HEK293 (cell line): ENCODE measurements around the gene CLIC2.

Experiments used
- CTCF ChIA-PET: fragments of 350-600 bp; formaldehyde crosslinking; extraction: SDS; loops from one replicate; lab custom pipeline; 2021; ENCODE audit warnings: antibody characterized with exemption; lab: Yijun Ruan, JAX
- POLR2A ChIA-PET: fragments of 300-600 bp; formaldehyde crosslinking; extraction: SDS; loops from one replicate; lab custom pipeline; 2020; ENCODE audit warnings: antibody characterized with exemption, inconsistent platforms; lab: Yijun Ruan, JAX
- H3K27ac ChIP-seq: fragments of 200-500 bp; sonication (Bioruptor generic); 2 replicates; pipeline ENCODE4 v1.5.1; 2014; ENCODE audit warnings: low read depth, low read length, control low read depth, inconsistent platforms; ENCODE audit errors: extremely low read depth
- H3K36me3 ChIP-seq, 2 experiments: fragments of 200-500 bp in 1 of 2; sonication (Bioruptor generic) in 1 of 2; 1 replicate in 1 of 2; 2 replicates in 1 of 2; pipeline ENCODE4 v1.5.1; 2014 to 2017; ENCODE audit warnings: inconsistent platforms in 2 of 2, low read length in 2 of 2; ENCODE audit not compliant: control insufficient read depth in 2 of 2, insufficient read depth in 1 of 2
- H3K4me1 ChIP-seq: fragments of 200-500 bp; sonication (Bioruptor generic); 2 replicates; pipeline ENCODE4 v1.5.1; 2014; ENCODE audit warnings: mild to moderate bottlenecking, low read length, inconsistent platforms; ENCODE audit not compliant: control insufficient read depth, insufficient read depth
- H3K4me3 ChIP-seq: 2 replicates; pipeline ENCODE4 v1.5.1; 2011; ENCODE audit warnings: low read depth, mild to moderate bottlenecking, control low read depth, low read length, moderate library complexity
- H3K9me3 ChIP-seq: fragments of 200-500 bp; sonication (Bioruptor generic); 2 replicates; pipeline ENCODE4 v1.5.1; 2014; ENCODE audit warnings: low read depth, low read length, inconsistent platforms; ENCODE audit not compliant: control insufficient read depth, insufficient read depth
- ATF2 ChIP-seq: fragments of 450-650 bp; formaldehyde crosslinking; IDR thresholded peaks from 2 replicates; pipeline ENCODE4 v1.5.1; 2016; ENCODE audit warnings: missing biosample characterization, missing genetic modification characterization, low read depth
- EGR2 ChIP-seq: fragments of 450-650 bp; formaldehyde crosslinking; IDR thresholded peaks from 2 replicates; pipeline ENCODE4 v1.5.1; 2016; ENCODE audit warnings: low read depth, missing biosample characterization, missing genetic modification characterization
- HIC1 ChIP-seq: fragments of 450-650 bp; formaldehyde crosslinking; IDR thresholded peaks from 2 replicates; pipeline ENCODE4 v1.5.1; 2016; ENCODE audit warnings: missing biosample characterization, missing genetic modification characterization
- HOXA7 ChIP-seq: sonication (generic); formaldehyde crosslinking; IDR thresholded peaks from 2 replicates; pipeline ENCODE4 v1.8.1; 2022; ENCODE audit warnings: missing genetic modification reagents, borderline replicate concordance
- KLF1 ChIP-seq: fragments of 450-650 bp; formaldehyde crosslinking; IDR thresholded peaks from 2 replicates; pipeline ENCODE4 v1.5.1; 2016; ENCODE audit warnings: missing biosample characterization, missing genetic modification characterization
- OSR2 ChIP-seq: fragments of 450-650 bp; formaldehyde crosslinking; IDR thresholded peaks from 2 replicates; pipeline ENCODE4 v1.5.1; 2016; ENCODE audit warnings: missing biosample characterization, missing genetic modification characterization
- REPIN1 ChIP-seq: fragments of 450-650 bp; formaldehyde crosslinking; IDR thresholded peaks from 2 replicates; pipeline ENCODE4 v1.5.1; 2017; ENCODE audit warnings: missing biosample characterization, missing genetic modification characterization, low read depth
- SCRT2 ChIP-seq: fragments of 450-650 bp; formaldehyde crosslinking; IDR thresholded peaks from 2 replicates; pipeline ENCODE4 v1.5.1; 2016; ENCODE audit warnings: missing biosample characterization, missing genetic modification characterization
- SP2 ChIP-seq: fragments of 450-650 bp; formaldehyde crosslinking; IDR thresholded peaks from 2 replicates; pipeline ENCODE4 v1.5.1; 2016; ENCODE audit warnings: missing biosample characterization, missing genetic modification characterization
- TSHZ1 ChIP-seq: fragments of 450-650 bp; formaldehyde crosslinking; IDR thresholded peaks from 2 replicates; pipeline ENCODE4 v1.5.1; 2016; ENCODE audit warnings: missing biosample characterization, missing genetic modification characterization, borderline replicate concordance
- ZFP41 ChIP-seq: fragments of 450-650 bp; formaldehyde crosslinking; IDR thresholded peaks from 2 replicates; pipeline ENCODE4 v1.5.1; 2016; ENCODE audit warnings: missing biosample characterization, missing genetic modification characterization, borderline replicate concordance
- ZNF211 ChIP-seq: fragments of 450-650 bp; formaldehyde crosslinking; IDR thresholded peaks from 2 replicates; pipeline ENCODE4 v1.5.1; 2016; ENCODE audit warnings: low read depth, missing biosample characterization, missing genetic modification characterization
- ZNF335 ChIP-seq: fragments of 450-650 bp; formaldehyde crosslinking; conservative IDR thresholded peaks from 2 replicates; pipeline ENCODE4 v1.5.1; 2016; ENCODE audit warnings: missing biosample characterization, missing genetic modification characterization
- ZNF391 ChIP-seq: fragments of 450-650 bp; formaldehyde crosslinking; IDR thresholded peaks from 2 replicates; pipeline ENCODE4 v1.5.1; 2016; ENCODE audit warnings: low read depth, missing biosample characterization, missing genetic modification characterization, borderline replicate concordance
- ZNF433 ChIP-seq: fragments of 450-650 bp; formaldehyde crosslinking; IDR thresholded peaks from 2 replicates; pipeline ENCODE4 v1.5.1; 2016; ENCODE audit warnings: missing biosample characterization, missing genetic modification characterization, low read depth
- ZNF488 ChIP-seq: fragments of 450-650 bp; formaldehyde crosslinking; IDR thresholded peaks from 2 replicates; pipeline ENCODE4 v1.5.1; 2016; ENCODE audit warnings: missing biosample characterization, missing genetic modification characterization
- ZNF549 ChIP-seq: fragments of 450-650 bp; IDR thresholded peaks from 2 replicates; pipeline ENCODE4 v1.5.1; 2018; ENCODE audit warnings: missing biosample characterization, missing genetic modification characterization, mild to moderate bottlenecking, inconsistent platforms, moderate library complexity
- ZNF585B ChIP-seq: fragments of 450-650 bp; formaldehyde crosslinking; IDR thresholded peaks from 2 replicates; pipeline ENCODE4 v1.5.1; 2016; ENCODE audit warnings: missing biosample characterization, missing genetic modification characterization
- ZNF623 ChIP-seq: fragments of 450-650 bp; formaldehyde crosslinking; IDR thresholded peaks from 2 replicates; pipeline ENCODE4 v1.5.1; 2016; ENCODE audit warnings: missing biosample characterization, missing genetic modification characterization
- ZNF677 ChIP-seq: fragments of 450-650 bp; IDR thresholded peaks from 2 replicates; pipeline ENCODE4 v1.5.0; 2018; ENCODE audit warnings: missing biosample characterization, mild to moderate bottlenecking, missing genetic modification characterization, moderate library complexity
- ZNF701 ChIP-seq: fragments of 450-650 bp; formaldehyde crosslinking; IDR thresholded peaks from 2 replicates; pipeline ENCODE4 v1.5.1; 2016; ENCODE audit warnings: missing biosample characterization, missing genetic modification characterization
- ZNF768 ChIP-seq: fragments of 450-650 bp; formaldehyde crosslinking; IDR thresholded peaks from 2 replicates; pipeline ENCODE4 v1.5.1; 2018; ENCODE audit warnings: missing biosample characterization, mild to moderate bottlenecking, missing genetic modification characterization
- ZNF843 ChIP-seq: fragments of 450-650 bp; formaldehyde crosslinking; IDR thresholded peaks from 2 replicates; pipeline ENCODE4 v1.5.1; 2016; ENCODE audit warnings: missing biosample characterization, missing genetic modification characterization

Gene CLIC2

GRCh38 chrX:155330992-155331391 lies 3.4 kb downstream of the CLIC2 start:
- no peaks in the 10 kb centered on the region for H3K4me1 ChIP-seq
- no peak overlapping the region for H3K27ac ChIP-seq
- POLR2A ChIA-PET, result no interaction called here
- no peaks in the 10 kb centered on the region for H3K9me3 ChIP-seq
- CTCF ChIA-PET, result no interaction called here
- H3K36me3 ChIP-seq, result no peaks in the 10 kb centered on the region
- no peak overlapping the region for H3K4me3 ChIP-seq
- TF ChIP-seq SP2 (tag by site-specific recombination) (no peak), ZNF549 (tag by site-specific recombination) (no peak), HOXA7 (no peak), HIC1 (tag by site-specific recombination) (no peak), OSR2 (tag by site-specific recombination) (no peak), SCRT2 (tag by site-specific recombination) (no peak), KLF1 (no peak), EGR2 (tag by site-specific recombination) (no peak), ZNF433 (no peak), TSHZ1 (tag by site-specific recombination) (no peak), ZNF768 (tag by site-specific recombination) (no peak), ZNF335 (tag by site-specific recombination) (no peak), ZNF391 (no peak), ZNF843 (tag by site-specific recombination) (no peak)

GRCh38 chrX:155329293-155329692 lies 5.1 kb downstream of the CLIC2 start:
- Histone ChIP-seq H3K4me3 (no peak overlapping the region), H3K9me3 (no peaks in the 10 kb centered on the region), H3K27ac (no peak overlapping the region), H3K4me1 (no peaks in the 10 kb centered on the region), H3K36me3 (no peaks in the 10 kb centered on the region)
- CTCF ChIA-PET, result no interaction called here
- TF ChIP-seq ZFP41 (tag by site-specific recombination), result no peak
- TF ChIP-seq ZNF585B, result no peak
- no peak for TF ChIP-seq REPIN1 (tag by site-specific recombination)
- TF ChIP-seq ZNF701 (tag by site-specific recombination), result no peak
- no peak for TF ChIP-seq ATF2 (tag by site-specific recombination)
- no peak for TF ChIP-seq ZNF677 (tag by site-specific recombination)
- no peak for TF ChIP-seq ZNF623 (tag by site-specific recombination)
- TF ChIP-seq ZNF211 (tag by site-specific recombination), result no peak
- TF ChIP-seq ZNF488 (tag by site-specific recombination), result no peak
- POLR2A ChIA-PET, result no interaction called here
